Panc1 (cell line): ENCODE data around the gene HPGDS. TPM values are rescaled to one million over a fixed set of nuclear protein-coding genes. Genes with fewer than 3 reads are reported as not detected.
"Not testable (repeated sequence)": the region's sequence is repeated elsewhere in the genome, so short reads cannot be mapped to it uniquely, and the experiment has no call there.

Source experiments
- ATAC-seq: fragments of 200-7000 bp; cut with Tn5 transposase; 2 replicates; pipeline ENCODE4 v1.9.1; 2020; ENCODE audit warnings: mild to moderate bottlenecking, moderate library complexity
- BruUV-seq: library from RNA; stranded (reverse); fragments of 400-500 nt; replicated peaks from 2 replicates; lab custom pipeline; 2021; lab: Mats Ljungman, UMichigan
- CTCF ChIA-PET: fragments of 300-600 bp; sonication (Branson Sonifier 250); formaldehyde crosslinking; loops from one replicate; lab custom pipeline; 2022; ENCODE audit warnings: antibody characterized with exemption; lab: Charles Lee
- POLR2A ChIA-PET: fragments of 300-600 bp; sonication (Branson Sonifier 250); formaldehyde crosslinking; loops from one replicate; lab custom pipeline; 2022; ENCODE audit warnings: antibody characterized with exemption; lab: Charles Lee
- DNase-seq: peaks from one replicate; pipeline ENCODE4 v3.0.0-alpha.2; 2010; ENCODE audit warnings: low read depth, low spot score
- H3K27ac ChIP-seq: 2 replicates; pipeline ENCODE4 v1.5.1; 2011; ENCODE audit warnings: mild to moderate bottlenecking, low read length, inconsistent platforms
- H3K27me3 ChIP-seq: fragments of 200-500 bp; sonication (Bioruptor generic); 2 replicates; pipeline ENCODE4 v1.6.0; 2014; ENCODE audit warnings: low read length, inconsistent platforms; ENCODE audit not compliant: control insufficient read depth, insufficient read depth
- H3K36me3 ChIP-seq: fragments of 200-500 bp; sonication (Bioruptor generic); 2 replicates; pipeline ENCODE4 v1.5.1; 2014; ENCODE audit warnings: inconsistent platforms, mild to moderate bottlenecking, low read length, moderate library complexity; ENCODE audit not compliant: control insufficient read depth, insufficient read depth
- H3K4me1 ChIP-seq: 2 replicates; pipeline ENCODE4 v1.5.1; 2011; ENCODE audit warnings: inconsistent platforms, mild to moderate bottlenecking, low read length, moderate library complexity; ENCODE audit not compliant: control insufficient read depth, insufficient read depth
- H3K4me3 ChIP-seq, 2 experiments: 2 replicates each; pipeline ENCODE4 v1.5.1; 2011 to 2012; ENCODE audit warnings: low read depth in 2 of 2, low read length in 2 of 2, mild to moderate bottlenecking in 2 of 2, inconsistent platforms in 1 of 2, moderate library complexity in 1 of 2
- H3K9me3 ChIP-seq: fragments of 200-500 bp; sonication (Bioruptor generic); 2 replicates; pipeline ENCODE4 v1.5.1; 2014; ENCODE audit warnings: low read depth, mild to moderate bottlenecking, inconsistent platforms, low read length, moderate library complexity; ENCODE audit not compliant: control insufficient read depth, insufficient read depth
- POLR2AphosphoS5 ChIP-seq: IDR thresholded peaks from 2 replicates; pipeline ENCODE4 v1.6.1; 2012; ENCODE audit warnings: mild to moderate bottlenecking, low read depth, low read length, moderate library complexity
- SIN3A ChIP-seq: IDR thresholded peaks from 2 replicates; pipeline ENCODE4 v1.6.1; 2012; ENCODE audit warnings: low read depth, mild to moderate bottlenecking, low read length, moderate library complexity, borderline replicate concordance; ENCODE audit not compliant: insufficient read depth
- TCF7L2 ChIP-seq: IDR thresholded peaks from 2 replicates; pipeline ENCODE4 v1.6.1; 2011; ENCODE audit warnings: mild to moderate bottlenecking, low read depth, low read length, inconsistent platforms
- in situ Hi-C: cut with HindIII; loops from 2 replicates; pipeline ENCODE4 v1.10.0; 2016; ENCODE audit warnings: low sequenced_read_pairs, low pct_unique_long_range_greater_than_20kb
- intact Hi-C: fragments of 100-400 bp; cut with micrococcal nuclease; formaldehyde crosslinking; loops from one replicate; pipeline ENCODE4 v1.10.0; 2022; ENCODE audit not compliant: unreplicated experiment
- total RNA-seq: library from RNA; stranded (reverse); gene quantifications from one replicate; pipeline ENCODE4 v1.2.1, GENCODE V29; 2021; ENCODE audit not compliant: unreplicated experiment
- TF ChIP-seq, protein P1 (sequence below): fragments of 450-650 bp; IDR thresholded peaks from 2 replicates; pipeline ENCODE4 v1.5.1; 2017; ENCODE audit warnings: mild to moderate bottlenecking
- TF ChIP-seq, protein P2 (sequence below), 2 experiments: IDR thresholded peaks; 2 replicates each; pipeline ENCODE4 v1.6.1; 2011 to 2012; ENCODE audit warnings: low read depth in 2 of 2, control low read depth in 1 of 2, low read length in 1 of 2, mild to moderate bottlenecking in 1 of 2, moderate library complexity in 1 of 2; ENCODE audit not compliant: insufficient read depth in 1 of 2

HPGDS gene
- total RNA-seq, 1 experiment from 2014 or later: not detected

GRCh38 chr4:94339779-94340178 lies 2.9 kb downstream of the HPGDS start:
- no TSS peak for BruUV-seq
- Histone ChIP-seq H3K4me1 (no peaks in the 10 kb centered on the region), H3K27ac (no peak overlapping the region), H3K27me3 (no peaks in the 10 kb centered on the region), H3K36me3 (no peaks in the 10 kb centered on the region), H3K4me3 (no peak overlapping the region), H3K9me3 (no peaks in the 10 kb centered on the region)
- ChIA-PET CTCF (no interaction called here), POLR2A (interaction anchor here (0.7 kb wide), 1 partner anchor 15 kb away, joined by 6 read pairs; no protein-coding TSS in a partner anchor)
- DNase-seq (no peak), ATAC-seq (no peak)
- intact Hi-C loops: no loop called here
- in situ Hi-C loops: no loop called here
- no peak for TF ChIP-seq POLR2AphosphoS5
- no peak for TF ChIP-seq SIN3A
- no peak for TF ChIP-seq TCF7L2
- TF ChIP-seq, protein P1, sequence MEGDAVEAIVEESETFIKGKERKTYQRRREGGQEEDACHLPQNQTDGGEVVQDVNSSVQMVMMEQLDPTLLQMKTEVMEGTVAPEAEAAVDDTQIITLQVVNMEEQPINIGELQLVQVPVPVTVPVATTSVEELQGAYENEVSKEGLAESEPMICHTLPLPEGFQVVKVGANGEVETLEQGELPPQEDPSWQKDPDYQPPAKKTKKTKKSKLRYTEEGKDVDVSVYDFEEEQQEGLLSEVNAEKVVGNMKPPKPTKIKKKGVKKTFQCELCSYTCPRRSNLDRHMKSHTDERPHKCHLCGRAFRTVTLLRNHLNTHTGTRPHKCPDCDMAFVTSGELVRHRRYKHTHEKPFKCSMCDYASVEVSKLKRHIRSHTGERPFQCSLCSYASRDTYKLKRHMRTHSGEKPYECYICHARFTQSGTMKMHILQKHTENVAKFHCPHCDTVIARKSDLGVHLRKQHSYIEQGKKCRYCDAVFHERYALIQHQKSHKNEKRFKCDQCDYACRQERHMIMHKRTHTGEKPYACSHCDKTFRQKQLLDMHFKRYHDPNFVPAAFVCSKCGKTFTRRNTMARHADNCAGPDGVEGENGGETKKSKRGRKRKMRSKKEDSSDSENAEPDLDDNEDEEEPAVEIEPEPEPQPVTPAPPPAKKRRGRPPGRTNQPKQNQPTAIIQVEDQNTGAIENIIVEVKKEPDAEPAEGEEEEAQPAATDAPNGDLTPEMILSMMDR: no peak
- TF ChIP-seq, protein P2, sequence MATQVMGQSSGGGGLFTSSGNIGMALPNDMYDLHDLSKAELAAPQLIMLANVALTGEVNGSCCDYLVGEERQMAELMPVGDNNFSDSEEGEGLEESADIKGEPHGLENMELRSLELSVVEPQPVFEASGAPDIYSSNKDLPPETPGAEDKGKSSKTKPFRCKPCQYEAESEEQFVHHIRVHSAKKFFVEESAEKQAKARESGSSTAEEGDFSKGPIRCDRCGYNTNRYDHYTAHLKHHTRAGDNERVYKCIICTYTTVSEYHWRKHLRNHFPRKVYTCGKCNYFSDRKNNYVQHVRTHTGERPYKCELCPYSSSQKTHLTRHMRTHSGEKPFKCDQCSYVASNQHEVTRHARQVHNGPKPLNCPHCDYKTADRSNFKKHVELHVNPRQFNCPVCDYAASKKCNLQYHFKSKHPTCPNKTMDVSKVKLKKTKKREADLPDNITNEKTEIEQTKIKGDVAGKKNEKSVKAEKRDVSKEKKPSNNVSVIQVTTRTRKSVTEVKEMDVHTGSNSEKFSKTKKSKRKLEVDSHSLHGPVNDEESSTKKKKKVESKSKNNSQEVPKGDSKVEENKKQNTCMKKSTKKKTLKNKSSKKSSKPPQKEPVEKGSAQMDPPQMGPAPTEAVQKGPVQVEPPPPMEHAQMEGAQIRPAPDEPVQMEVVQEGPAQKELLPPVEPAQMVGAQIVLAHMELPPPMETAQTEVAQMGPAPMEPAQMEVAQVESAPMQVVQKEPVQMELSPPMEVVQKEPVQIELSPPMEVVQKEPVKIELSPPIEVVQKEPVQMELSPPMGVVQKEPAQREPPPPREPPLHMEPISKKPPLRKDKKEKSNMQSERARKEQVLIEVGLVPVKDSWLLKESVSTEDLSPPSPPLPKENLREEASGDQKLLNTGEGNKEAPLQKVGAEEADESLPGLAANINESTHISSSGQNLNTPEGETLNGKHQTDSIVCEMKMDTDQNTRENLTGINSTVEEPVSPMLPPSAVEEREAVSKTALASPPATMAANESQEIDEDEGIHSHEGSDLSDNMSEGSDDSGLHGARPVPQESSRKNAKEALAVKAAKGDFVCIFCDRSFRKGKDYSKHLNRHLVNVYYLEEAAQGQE (IDR thresholded peaks at IDR 0.05; ENCODE audit: insufficient read depth in 1 of 2, low read depth in 2 of 2, low read length in 1 of 2): no peak

GRCh38 chr4:94338681-94339351 lies 3.8 kb downstream of the HPGDS start:
- Histone ChIP-seq H3K4me1 (no peaks in the 10 kb centered on the region), H3K9me3 (no peaks in the 10 kb centered on the region), H3K36me3 (no peaks in the 10 kb centered on the region), H3K27me3 (no peaks in the 10 kb centered on the region), H3K27ac (no peak overlapping the region), H3K4me3 (no peak overlapping the region)
- intact Hi-C loops: no loop called here
- CTCF ChIA-PET: no interaction called here
- POLR2A ChIA-PET: no interaction called here
- no TSS peak for BruUV-seq
- TF ChIP-seq, protein P1: no peak
- no peak for TF ChIP-seq POLR2AphosphoS5
- no peak for TF ChIP-seq TCF7L2
- no peak for TF ChIP-seq SIN3A
- TF ChIP-seq, protein P2 (IDR thresholded peaks at IDR 0.05; ENCODE audit: insufficient read depth in 1 of 2, low read depth in 2 of 2, low read length in 1 of 2): no peak
- ATAC-seq (no peak), DNase-seq (no peak)
- in situ Hi-C loops: no loop called here

DNA sequence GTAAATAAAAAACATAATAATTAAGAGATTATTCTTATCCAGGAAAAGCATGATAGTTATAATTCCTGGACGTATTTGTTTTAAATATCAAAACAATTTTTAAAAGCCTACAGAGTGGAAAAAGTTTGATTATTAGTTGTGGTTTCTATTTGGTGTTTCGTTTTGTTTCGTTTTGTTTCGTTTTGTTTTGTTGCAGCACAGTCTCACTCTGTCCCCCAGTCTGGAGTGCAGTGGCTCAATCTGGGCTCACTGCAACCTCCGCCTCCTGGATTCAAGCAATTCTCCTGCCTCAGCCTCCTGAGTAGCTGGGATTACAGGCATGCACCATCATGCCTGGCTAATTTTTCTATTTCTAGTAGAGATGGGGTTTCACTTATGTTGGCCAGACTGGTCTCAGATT lies 5.8 kb downstream of the HPGDS start:
- POLR2A ChIA-PET, intact Hi-C loops, in situ Hi-C loops, H3K36me3 ChIP-seq, DNase-seq, H3K4me1 ChIP-seq, H3K4me3 ChIP-seq, ATAC-seq, H3K27me3 ChIP-seq, H3K27ac ChIP-seq, H3K9me3 ChIP-seq, CTCF ChIA-PET, BruUV-seq: not testable (repeated sequence)
